ENCODE data around the gene PRKCE. TPM values are rescaled to one million over a fixed set of nuclear protein-coding genes. Genes with fewer than 3 reads are reported as not detected.

Gene PRKCE
- total RNA-seq, 1 donor from 2014 or later, result 18.4 TPM

- DNase-seq (ENCODE audit: low spot score in 2 of 2, unreplicated experiment in 2 of 2), result no peak
- Mint-ChIP-seq H3K27ac (no peak overlapping the region), H3K4me3 (no peak overlapping the region), H3K27me3 (ENCODE audit: low read depth) (no peaks in the 10 kb centered on the region), H3K36me3 (no peaks in the 10 kb centered on the region), H3K9me3 (no peaks in the 10 kb centered on the region), H3K4me1 (peaks cover 13% of the 10 kb centered on the region)
- no peak for TF ChIP-seq CTCF (IDR thresholded peaks at IDR 0.05; ENCODE audit: unreplicated experiment)
Observed at GRCh38 chr2:46181789-46182530, 530.5 kb downstream of the PRKCE start.

- H3K9me3 Mint-ChIP-seq, result no peaks in the 10 kb centered on the region
- H3K4me1 Mint-ChIP-seq, result peaks cover 13% of the 10 kb centered on the region
- H3K27me3 Mint-ChIP-seq (ENCODE audit: low read depth), result no peaks in the 10 kb centered on the region
- H3K36me3 Mint-ChIP-seq, result no peaks in the 10 kb centered on the region
- DNase-seq (ENCODE audit: low spot score in 2 of 2, unreplicated experiment in 2 of 2), result no peak
- no peak overlapping the region for H3K27ac Mint-ChIP-seq
- TF ChIP-seq CTCF (IDR thresholded peaks at IDR 0.05; ENCODE audit: unreplicated experiment), result no peak
- H3K4me3 Mint-ChIP-seq, result no peak overlapping the region
Observed at GRCh38 chr2:46183426-46183825, 532.0 kb downstream of the PRKCE start.

- Mint-ChIP-seq H3K27ac (no peak overlapping the region), H3K9me3 (no peaks in the 10 kb centered on the region), H3K36me3 (no peaks in the 10 kb centered on the region), H3K4me1 (no peaks in the 10 kb centered on the region), H3K27me3 (ENCODE audit: low read depth) (no peaks in the 10 kb centered on the region), H3K4me3 (no peak overlapping the region)
- DNase-seq (ENCODE audit: low spot score in 2 of 2, unreplicated experiment in 2 of 2), result no peak
- no peak for TF ChIP-seq CTCF (IDR thresholded peaks at IDR 0.05; ENCODE audit: unreplicated experiment)
Observed at GRCh38 chr2:46184794-46185583, 533.5 kb downstream of the PRKCE start.

- no peak for DNase-seq (ENCODE audit: low spot score in 2 of 2, unreplicated experiment in 2 of 2)
- Mint-ChIP-seq H3K36me3 (no peaks in the 10 kb centered on the region), H3K9me3 (no peaks in the 10 kb centered on the region), H3K4me3 (no peak overlapping the region), H3K4me1 (no peaks in the 10 kb centered on the region), H3K27ac (no peak overlapping the region), H3K27me3 (ENCODE audit: low read depth) (no peaks in the 10 kb centered on the region)
- no peak for TF ChIP-seq CTCF (IDR thresholded peaks at IDR 0.05; ENCODE audit: unreplicated experiment)
Observed at GRCh38 chr2:46187112-46187618, 535.7 kb downstream of the PRKCE start.

GRCh38 chr2:46188041-46188716 lies 536.7 kb downstream of the PRKCE start:
- no peaks in the 10 kb centered on the region for H3K36me3 Mint-ChIP-seq
- no peak for DNase-seq (ENCODE audit: low spot score in 2 of 2, unreplicated experiment in 2 of 2)
- no peak overlapping the region for H3K4me3 Mint-ChIP-seq
- H3K9me3 Mint-ChIP-seq, result no peaks in the 10 kb centered on the region
- TF ChIP-seq CTCF (IDR thresholded peaks at IDR 0.05; ENCODE audit: unreplicated experiment), result no peak
- no peaks in the 10 kb centered on the region for H3K4me1 Mint-ChIP-seq
- H3K27me3 Mint-ChIP-seq (ENCODE audit: low read depth), result no peaks in the 10 kb centered on the region
- H3K27ac Mint-ChIP-seq, result no peak overlapping the region

Data from mesothelial cell of epicardium (in vitro differentiated cells).